Right cardiac atrium (tissue), 5 donors: ENCODE results near the gene AEBP2. TPM values are rescaled to one million over a fixed set of nuclear protein-coding genes. Genes with fewer than 3 reads are reported as not detected.

Experiments used
- ATAC-seq, 2 donors: fragments of 200-7000 bp; cut with Tn5 transposase; one replicate each; pipeline versions ENCODE4 v1.8.0 to v1.9.1; 2020; ENCODE audit warnings: moderate library complexity in 2 of 2, mild to moderate bottlenecking in 1 of 2
- DNase-seq, 3 donors: peaks; one replicate each; pipeline ENCODE4 v3.0.0-alpha.2; 2020
- H3K27ac ChIP-seq: one replicate; pipeline ENCODE4 v1.5.1; 2013; ENCODE audit warnings: mild to moderate bottlenecking, low read length, control low read depth, moderate library complexity
- H3K27me3 ChIP-seq: one replicate; pipeline ENCODE4 v1.6.1; 2013; ENCODE audit not compliant: control insufficient read depth, insufficient read depth
- H3K4me1 ChIP-seq: one replicate; pipeline ENCODE4 v1.6.1; 2013; ENCODE audit warnings: low read length; ENCODE audit not compliant: control insufficient read depth, insufficient read depth
- H3K4me3 ChIP-seq: one replicate; pipeline ENCODE4 v1.5.1; 2013; ENCODE audit warnings: low read length, control low read depth
- H3K9me3 ChIP-seq: one replicate; pipeline ENCODE4 v1.6.1; 2013; ENCODE audit warnings: low read length; ENCODE audit not compliant: control insufficient read depth
- WGBS: extraction: QIAGEN DNeasy Blood & Tissue Kit; methylation state at CpG from one replicate; pipeline ENCODE4 v1.1.7; 2013; 5-methylcytosine and 5-hydroxymethylcytosine counted together
- intact Hi-C, 4 donors: fragments of 100-400 bp; cut with DNase I; formaldehyde crosslinking; loops; one replicate each; pipeline versions ENCODE4 v1.11.0 to v1.14.0; 2022 to 2023
- polyA plus RNA-seq: library from polyadenylated mRNA; stranded (reverse); fragments of 200-250 nt; gene quantifications from one replicate; pipeline ENCODE4 v1.2.3, GENCODE V29; 2013
- total RNA-seq, 4 donors: library from RNA; stranded (reverse); fragmentation: NEBNext Ultra II Directional; extraction: Animal tissue kit (Norgen Biotek cat#: 25700); gene quantifications; one replicate each; pipeline ENCODE4 v1.2.1, GENCODE V29; 2021
- donor health status: healthy with polysubstance abuse.
- donor health status: DM: no; HTN: yes; CAD: no.
- donor health status: DM: no; HTN: no; CAD: no.
- donor health status: DM: no; HTN: yes; CAD: no; lungs with severe emphysema.
- donor health status: DM: yes; HTN: yes; CAD: no.

The AEBP2 gene
- total and polyA plus RNA-seq, 5 donors, result 11.9 to 35.3 (median 34.0) TPM

DNA sequence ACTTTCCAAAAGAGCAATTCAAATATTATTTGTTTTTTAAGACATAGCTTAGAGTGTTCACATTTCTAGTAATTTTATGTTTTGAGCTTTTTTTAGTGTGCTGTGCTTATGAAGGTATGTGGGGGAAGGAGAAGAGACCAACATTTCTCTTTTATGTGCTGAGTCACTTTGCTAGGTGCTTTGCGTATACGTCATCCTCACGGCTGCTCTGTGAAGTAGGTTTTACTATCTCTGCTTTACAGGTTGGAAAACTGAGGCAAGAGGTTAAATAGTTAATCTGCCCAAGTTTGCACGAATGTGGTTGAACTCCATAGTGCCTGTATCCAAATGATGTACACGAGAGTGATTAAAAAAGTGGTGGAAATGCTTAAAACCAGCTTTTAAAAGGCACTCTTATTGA lies 75.9 kb downstream of the AEBP2 start:
- Histone ChIP-seq H3K4me1 (peaks cover 1% of the 10 kb centered on the region), H3K4me3 (no peak overlapping the region), H3K27ac (no peak overlapping the region), H3K9me3 (no peaks in the 10 kb centered on the region), H3K27me3 (no peaks in the 10 kb centered on the region)
- no peak for ATAC-seq
- 88% methylated on average over 5 of the region's 5 CpGs for WGBS
- intact Hi-C loops, result loop anchor here in 1 of 4 donors (10.0 kb wide), 1 partner anchor 130 kb away; no protein-coding TSS in a partner anchor
- no peak for DNase-seq

DNA sequence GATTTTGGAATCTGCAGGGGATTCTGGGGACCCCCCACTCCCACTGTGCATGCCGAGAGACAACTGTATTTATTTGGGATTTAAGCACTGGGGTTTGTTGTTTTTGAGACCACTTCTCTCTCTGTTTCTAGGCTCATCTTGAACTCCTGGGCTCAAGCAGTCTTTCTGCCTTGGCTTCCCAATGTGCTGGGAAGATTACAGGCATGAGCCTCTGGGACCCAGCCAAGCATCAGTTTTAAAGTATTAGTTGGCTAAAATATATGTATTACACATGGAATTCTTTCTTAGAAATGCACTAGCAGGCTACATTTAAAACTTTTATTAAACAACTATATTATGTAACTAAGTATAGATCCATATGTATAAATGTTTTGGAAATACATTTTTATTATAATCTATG lies 78.3 kb downstream of the AEBP2 start:
- WGBS, result 68% methylated on average over 1 of the region's 1 CpG
- Histone ChIP-seq H3K4me1 (no peaks in the 10 kb centered on the region), H3K9me3 (no peaks in the 10 kb centered on the region), H3K4me3 (no peak overlapping the region), H3K27me3 (no peaks in the 10 kb centered on the region), H3K27ac (no peak overlapping the region)
- no peak for DNase-seq
- intact Hi-C loops, result loop anchor here in 1 of 4 donors (10.0 kb wide), 1 partner anchor 127 kb away; no protein-coding TSS in a partner anchor
- no peak for ATAC-seq

DNA sequence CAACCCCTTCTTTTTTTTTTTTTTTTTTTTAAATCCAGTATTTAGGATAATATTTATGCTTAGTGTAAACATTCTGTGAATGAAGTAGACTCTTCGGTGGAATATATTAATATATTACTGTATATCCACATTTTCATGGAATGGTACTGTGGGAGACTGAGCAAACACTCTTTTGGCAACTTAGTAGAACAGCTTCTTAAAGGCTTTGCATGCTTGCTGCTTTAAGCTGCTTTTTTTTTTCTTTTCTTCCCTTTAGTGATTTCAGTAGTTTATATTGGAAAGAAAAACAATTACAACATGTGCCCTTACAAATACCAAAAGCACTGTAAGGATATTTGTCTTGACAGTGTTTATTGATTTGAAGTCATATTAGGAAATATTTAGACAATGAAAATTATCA lies 78.9 kb downstream of the AEBP2 start:
- DNase-seq, result no peak
- Histone ChIP-seq H3K27me3 (no peaks in the 10 kb centered on the region), H3K4me3 (no peak overlapping the region), H3K27ac (no peak overlapping the region), H3K9me3 (no peaks in the 10 kb centered on the region), H3K4me1 (no peaks in the 10 kb centered on the region)
- WGBS, result 78% methylated on average over 1 of the region's 1 CpG
- ATAC-seq, result no peak
- intact Hi-C loops, result loop anchor here in 1 of 4 donors (10.0 kb wide), 1 partner anchor 127 kb away; no protein-coding TSS in a partner anchor

DNA sequence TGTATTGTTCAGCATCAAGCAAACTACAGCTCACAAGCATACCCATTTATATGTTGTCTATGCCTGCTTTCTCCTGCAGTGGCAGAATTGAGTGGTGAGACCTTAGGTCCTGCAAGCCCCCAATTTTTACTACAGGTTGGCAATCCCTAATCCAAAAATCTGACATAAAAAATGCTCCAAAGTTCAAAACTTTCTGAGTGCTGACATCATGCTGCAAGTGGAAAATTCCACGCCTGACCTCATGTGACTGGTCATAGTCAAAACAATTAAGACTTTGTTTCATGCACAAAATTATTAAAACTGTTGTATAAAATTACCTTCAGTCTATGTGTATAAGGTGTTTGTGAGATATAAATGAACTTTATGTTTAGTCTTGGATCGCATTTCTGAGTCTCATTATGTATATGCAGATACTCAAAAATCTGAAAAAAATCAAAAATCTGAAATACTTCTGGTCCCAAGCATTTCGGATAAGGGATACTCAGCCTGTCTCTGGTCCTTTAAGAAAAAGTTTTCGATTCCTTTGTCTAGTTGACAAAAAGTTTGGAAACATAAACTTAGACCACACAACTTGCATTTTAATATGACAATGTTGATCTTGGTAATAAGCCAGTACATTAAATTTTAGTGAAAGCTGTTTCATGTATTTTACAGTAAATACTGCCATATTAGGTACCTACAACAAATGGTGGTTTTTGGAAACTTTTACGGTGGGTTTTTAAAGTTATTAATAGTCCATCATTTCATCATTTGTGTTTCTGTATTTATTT lies 81.5 kb downstream of the AEBP2 start:
- no peaks in the 10 kb centered on the region for H3K4me1 ChIP-seq
- H3K27ac ChIP-seq, result no peak overlapping the region
- 82% methylated on average over 5 of the region's 5 CpGs for WGBS
- no peaks in the 10 kb centered on the region for H3K9me3 ChIP-seq
- no peak overlapping the region for H3K4me3 ChIP-seq
- intact Hi-C loops, result no loop called here
- DNase-seq (no peak), ATAC-seq (no peak)
- H3K27me3 ChIP-seq, result no peaks in the 10 kb centered on the region

DNA sequence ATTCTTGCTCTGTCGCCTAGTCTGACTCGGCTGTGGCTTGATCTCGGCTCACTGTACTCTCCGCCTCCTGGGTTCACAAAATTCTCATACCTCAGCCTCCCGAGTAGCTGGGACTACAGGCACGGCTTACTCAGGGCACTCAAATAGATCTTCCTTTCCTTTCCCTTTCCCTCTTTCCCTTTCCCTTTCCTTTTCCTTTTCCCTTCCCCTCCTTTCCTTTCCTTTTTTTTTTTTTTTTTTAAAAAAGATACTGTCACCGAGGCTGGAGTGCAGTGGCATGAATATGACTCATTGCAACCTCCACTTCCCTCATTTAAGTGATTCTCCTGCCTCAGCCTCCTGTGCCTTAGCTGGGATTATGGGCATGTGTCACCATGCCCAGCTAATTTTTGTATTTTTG lies 86.0 kb downstream of the AEBP2 start:
- Histone ChIP-seq H3K4me3 (no peak overlapping the region), H3K27me3 (no peaks in the 10 kb centered on the region), H3K9me3 (no peaks in the 10 kb centered on the region), H3K27ac (no peak overlapping the region), H3K4me1 (no peaks in the 10 kb centered on the region)
- DNase-seq (no peak), ATAC-seq (no peak)
- intact Hi-C loops, result no loop called here
- WGBS, result 86% methylated on average over 7 of the region's 7 CpGs

DNA sequence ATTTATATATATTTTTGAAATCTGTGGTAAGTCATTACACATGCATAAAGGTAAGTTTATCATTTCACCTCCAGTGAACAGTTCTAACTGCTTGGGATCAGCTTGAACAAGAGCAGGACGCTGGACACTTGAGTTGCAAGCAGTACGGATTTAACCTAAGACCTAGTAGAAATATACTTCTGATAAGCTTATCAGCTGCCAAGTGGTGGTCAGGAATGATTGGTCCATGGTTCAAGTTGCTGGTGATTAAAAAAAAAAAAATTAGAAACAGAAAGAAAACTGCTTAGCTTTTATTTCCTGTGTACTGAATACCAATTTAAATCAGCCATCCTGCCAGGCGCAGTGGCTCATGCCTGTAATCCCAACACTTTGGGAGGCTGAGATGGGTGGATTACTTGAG lies 88.6 kb downstream of the AEBP2 start:
- WGBS, result 64% methylated on average over 3 of the region's 3 CpGs
- no peak for ATAC-seq
- H3K27ac ChIP-seq, result no peak overlapping the region

DNA sequence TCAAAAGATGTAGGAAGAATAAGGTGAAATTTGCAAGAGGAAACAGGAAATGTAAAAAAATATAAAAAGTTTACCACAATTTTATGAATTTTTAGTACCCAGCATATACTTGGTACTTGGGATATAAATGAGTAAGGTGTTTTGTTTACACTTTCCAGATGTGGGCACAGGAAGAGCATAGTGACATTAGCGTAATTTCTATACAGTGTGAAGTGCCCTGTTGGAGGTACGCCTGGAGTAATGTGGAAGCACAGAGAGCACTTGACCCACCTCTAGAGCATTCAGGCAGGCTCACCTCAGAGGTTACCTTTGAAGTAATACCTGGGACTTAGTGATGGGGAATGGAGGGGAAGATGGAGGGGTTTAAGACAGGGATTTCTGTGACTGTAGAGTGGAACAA lies 89.5 kb downstream of the AEBP2 start:
- Histone ChIP-seq H3K4me1 (no peaks in the 10 kb centered on the region), H3K27me3 (no peaks in the 10 kb centered on the region), H3K9me3 (no peaks in the 10 kb centered on the region), H3K4me3 (no peak overlapping the region), H3K27ac (no peak overlapping the region)
- DNase-seq, result no peak
- ATAC-seq, result peak in 1 of 2 donors; percentile 24
- intact Hi-C loops, result no loop called here
- WGBS, result 99% methylated on average over 2 of the region's 2 CpGs

More for the DNA sequence above, 88.6 kb downstream of the AEBP2 start:
- H3K4me3 ChIP-seq, result no peak overlapping the region
- DNase-seq, result no peak
- no peaks in the 10 kb centered on the region for H3K4me1 ChIP-seq
- intact Hi-C loops, result no loop called here
- H3K9me3 ChIP-seq, result no peaks in the 10 kb centered on the region
- no peaks in the 10 kb centered on the region for H3K27me3 ChIP-seq

DNA sequence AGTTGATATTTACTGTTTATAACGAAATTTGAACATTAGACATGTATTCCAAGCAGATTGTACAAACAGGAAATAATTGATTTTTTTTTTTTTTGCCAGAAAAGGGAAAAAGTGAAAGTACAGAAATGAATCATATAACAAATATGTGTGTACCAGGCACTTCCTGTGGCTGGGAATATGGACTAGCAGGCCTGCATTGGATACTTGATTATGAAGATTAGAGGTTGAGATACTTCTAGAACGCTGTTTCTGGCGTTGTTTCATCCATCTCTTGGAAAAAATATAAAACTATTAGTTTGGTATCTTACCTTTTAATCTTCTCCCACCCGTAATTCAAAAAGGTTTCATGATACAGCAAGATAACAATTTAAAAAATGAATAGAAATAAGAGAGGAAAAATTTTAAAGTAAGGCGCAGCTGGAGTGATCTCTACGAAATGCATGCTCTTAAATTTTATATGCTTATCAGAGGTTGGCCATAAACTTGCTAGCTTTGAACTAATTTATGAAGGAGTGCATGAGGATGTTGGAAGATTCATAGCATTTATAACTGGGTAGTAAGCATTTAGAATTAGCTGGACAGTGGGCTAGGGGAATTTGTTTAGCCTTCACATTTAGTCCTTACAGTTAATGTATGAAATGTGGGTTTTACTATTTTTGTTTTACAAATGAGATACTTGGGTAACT lies 90.8 kb downstream of the AEBP2 start:
- H3K27ac ChIP-seq, result no peak overlapping the region

DNA sequence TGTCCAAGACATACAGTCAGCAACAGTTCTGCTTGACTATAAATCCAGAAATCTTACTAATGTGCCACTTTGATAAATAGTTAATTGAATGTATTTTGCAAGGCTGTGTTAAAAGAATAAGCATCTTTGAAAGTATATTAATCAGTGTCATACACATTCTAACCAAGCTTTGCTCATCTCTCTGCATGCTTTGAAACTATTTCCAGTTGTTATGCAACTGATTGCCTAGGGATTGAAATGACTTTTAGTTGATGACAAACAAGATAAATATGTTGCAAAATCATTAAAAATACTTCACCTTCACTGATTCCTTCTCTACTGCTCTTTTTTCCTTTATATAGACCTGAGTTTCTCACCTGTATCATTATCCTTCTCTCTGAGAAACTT lies 91.3 kb downstream of the AEBP2 start:
- H3K4me3 ChIP-seq, result no peak overlapping the region
- H3K27me3 ChIP-seq, result no peaks in the 10 kb centered on the region
- no peaks in the 10 kb centered on the region for H3K4me1 ChIP-seq
- no peaks in the 10 kb centered on the region for H3K9me3 ChIP-seq
- DNase-seq (no peak), ATAC-seq (no peak)
- intact Hi-C loops, result no loop called here
- no peak overlapping the region for H3K27ac ChIP-seq

More for the DNA sequence above, 90.8 kb downstream of the AEBP2 start:
- intact Hi-C loops, result no loop called here
- DNase-seq (no peak), ATAC-seq (no peak)
- Histone ChIP-seq H3K4me1 (no peaks in the 10 kb centered on the region), H3K27me3 (no peaks in the 10 kb centered on the region), H3K9me3 (no peaks in the 10 kb centered on the region), H3K4me3 (no peak overlapping the region)
- WGBS, result 63% methylated on average over 6 of the region's 6 CpGs

DNA sequence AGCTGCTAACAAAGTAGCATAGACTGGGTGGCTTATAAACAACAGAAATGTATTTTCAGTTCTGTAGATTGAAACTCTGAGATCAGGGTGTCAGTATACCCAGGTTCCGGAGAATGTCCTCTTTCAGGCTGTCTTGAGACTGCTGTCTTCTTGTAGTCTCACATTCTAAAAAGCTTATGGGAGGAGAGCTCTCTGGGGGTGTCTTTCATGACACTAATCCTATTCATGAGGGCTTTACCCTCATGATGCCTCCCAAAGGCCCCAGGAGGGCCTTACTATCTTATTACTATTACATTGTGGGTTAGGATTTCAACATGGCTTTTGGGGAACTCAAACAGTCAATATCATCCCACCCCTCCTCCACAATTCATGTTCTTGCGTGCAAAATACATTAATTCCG lies 94.3 kb downstream of the AEBP2 start:
- intact Hi-C loops, result no loop called here
- Histone ChIP-seq H3K4me3 (no peak overlapping the region), H3K27me3 (no peaks in the 10 kb centered on the region), H3K4me1 (no peaks in the 10 kb centered on the region), H3K9me3 (no peaks in the 10 kb centered on the region), H3K27ac (no peak overlapping the region)
- no peak for DNase-seq
- WGBS, result 98% methylated on average over 3 of the region's 3 CpGs
- ATAC-seq, result no peak

DNA sequence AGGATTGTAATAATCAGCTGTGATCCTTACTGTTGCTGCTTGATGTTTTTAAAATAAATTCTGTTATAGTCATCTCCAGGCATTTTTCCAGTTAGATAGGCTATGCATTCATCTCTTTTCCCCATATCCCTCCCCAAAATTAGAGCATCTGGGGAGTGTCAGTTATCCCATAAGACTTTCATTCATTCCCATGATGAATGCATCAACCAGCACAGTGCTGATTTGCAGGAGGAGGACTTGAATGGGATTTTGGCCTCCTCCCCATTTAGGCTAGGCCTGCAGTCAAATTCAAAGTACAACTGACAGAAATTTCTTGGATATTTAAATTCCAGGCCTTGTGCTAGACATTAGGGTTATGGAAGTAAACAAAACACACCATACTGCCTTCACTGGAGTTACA lies 99.8 kb downstream of the AEBP2 start:
- no peaks in the 10 kb centered on the region for H3K4me1 ChIP-seq
- H3K27ac ChIP-seq, result no peak overlapping the region
- H3K27me3 ChIP-seq, result no peaks in the 10 kb centered on the region
- DNase-seq, result no peak
- intact Hi-C loops, result no loop called here
- no peak overlapping the region for H3K4me3 ChIP-seq
- no peaks in the 10 kb centered on the region for H3K9me3 ChIP-seq
- ATAC-seq, result no peak
